ENCODE results near the gene GALK2. TPM values are rescaled to one million over a fixed set of nuclear protein-coding genes. Genes with fewer than 3 reads are reported as not detected.

GALK2 gene
- total and polyA plus RNA-seq, 2 experiments from 2014 or later: 25.3 to 31.4 TPM

DNA sequence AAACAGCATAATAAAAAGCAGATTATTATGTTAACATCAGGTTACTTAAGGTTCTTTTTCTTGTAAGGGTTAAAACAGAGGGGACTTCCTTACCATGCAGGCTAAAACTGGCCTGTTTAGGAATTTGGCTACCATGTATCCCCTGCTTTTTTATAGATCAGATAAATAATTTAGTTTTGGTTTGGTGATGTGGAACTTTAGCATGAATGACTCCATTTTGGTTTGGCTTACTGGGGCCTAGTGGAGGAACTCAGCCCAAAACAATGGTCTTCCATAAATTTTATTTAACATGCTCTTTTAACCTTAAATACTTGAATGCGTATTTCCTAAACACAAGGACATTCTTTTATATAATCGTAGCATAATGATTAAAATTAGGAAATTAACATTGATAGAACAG is 18.9 kb downstream of the GALK2 start:
- Histone ChIP-seq H3K79me2 (peaks cover 47% of the 10 kb centered on the region), H3K27me3 (no peaks in the 10 kb centered on the region)
- no peak for TF ChIP-seq EZH2 (IDR thresholded peaks at IDR 0.05; ENCODE audit: borderline replicate concordance)
- TF ChIP-seq, protein P1, sequence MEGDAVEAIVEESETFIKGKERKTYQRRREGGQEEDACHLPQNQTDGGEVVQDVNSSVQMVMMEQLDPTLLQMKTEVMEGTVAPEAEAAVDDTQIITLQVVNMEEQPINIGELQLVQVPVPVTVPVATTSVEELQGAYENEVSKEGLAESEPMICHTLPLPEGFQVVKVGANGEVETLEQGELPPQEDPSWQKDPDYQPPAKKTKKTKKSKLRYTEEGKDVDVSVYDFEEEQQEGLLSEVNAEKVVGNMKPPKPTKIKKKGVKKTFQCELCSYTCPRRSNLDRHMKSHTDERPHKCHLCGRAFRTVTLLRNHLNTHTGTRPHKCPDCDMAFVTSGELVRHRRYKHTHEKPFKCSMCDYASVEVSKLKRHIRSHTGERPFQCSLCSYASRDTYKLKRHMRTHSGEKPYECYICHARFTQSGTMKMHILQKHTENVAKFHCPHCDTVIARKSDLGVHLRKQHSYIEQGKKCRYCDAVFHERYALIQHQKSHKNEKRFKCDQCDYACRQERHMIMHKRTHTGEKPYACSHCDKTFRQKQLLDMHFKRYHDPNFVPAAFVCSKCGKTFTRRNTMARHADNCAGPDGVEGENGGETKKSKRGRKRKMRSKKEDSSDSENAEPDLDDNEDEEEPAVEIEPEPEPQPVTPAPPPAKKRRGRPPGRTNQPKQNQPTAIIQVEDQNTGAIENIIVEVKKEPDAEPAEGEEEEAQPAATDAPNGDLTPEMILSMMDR (IDR thresholded peaks at IDR 0.05; ENCODE audit: poor library complexity): no peak
- no peak for TF ChIP-seq EZH2phosphoT487 (IDR thresholded peaks at IDR 0.05; ENCODE audit: low read depth, severe bottlenecking, unreplicated experiment)

DNA sequence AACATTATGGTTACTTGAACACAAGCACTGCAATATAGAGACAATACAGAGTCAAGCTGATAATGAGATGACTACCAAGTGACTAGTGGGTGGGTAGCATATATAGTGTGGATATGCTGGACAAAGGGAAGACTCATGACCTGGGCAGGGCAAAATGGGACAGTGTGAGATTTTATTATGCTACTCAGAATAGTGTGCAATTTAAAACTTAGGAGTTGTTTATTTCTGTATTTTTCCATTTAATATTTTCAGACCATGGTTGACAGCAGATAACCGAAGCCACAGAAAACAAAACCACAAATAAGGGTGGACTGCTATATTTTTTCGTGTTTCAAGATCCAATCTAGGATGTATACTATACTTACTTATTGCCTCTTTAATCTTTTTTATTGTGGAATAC is 19.6 kb downstream of the GALK2 start:
- Histone ChIP-seq H3K79me2 (peaks cover 51% of the 10 kb centered on the region), H2AFZ (no peak overlapping the region), H3K36me3 (replicated peaks; ENCODE audit: insufficient read depth, low read depth) (no peaks in the 10 kb centered on the region), H4K20me1 (ENCODE audit: insufficient read depth, poor library complexity, severe bottlenecking) (no peaks in the 10 kb centered on the region), H3K9me2 (replicated peaks; ENCODE audit: insufficient read depth) (no peaks in the 10 kb centered on the region), H3K27me3 (no peaks in the 10 kb centered on the region), H3K4me1 (ENCODE audit: insufficient read depth) (no peaks in the 10 kb centered on the region), H3K9me3 (ENCODE audit: low read depth) (no peaks in the 10 kb centered on the region), H3K4me3 (no peak overlapping the region), H3K27ac (no peak overlapping the region), H3K4me2 (no peak overlapping the region)
- DNase-seq (ENCODE audit: low spot score): no peak
- TF ChIP-seq, protein P1 (IDR thresholded peaks at IDR 0.05; ENCODE audit: poor library complexity): no peak
- no peak for TF ChIP-seq EZH2phosphoT487 (IDR thresholded peaks at IDR 0.05; ENCODE audit: low read depth, severe bottlenecking, unreplicated experiment)
- TF ChIP-seq EZH2 (IDR thresholded peaks at IDR 0.05; ENCODE audit: borderline replicate concordance): no peak
- 94% methylated on average over 2 of the region's 2 CpGs for WGBS (ENCODE audit: low lambda C conversion rate, missing lambda C conversion rate)

More for the DNA sequence above, 18.9 kb downstream of the GALK2 start:
- H3K27ac ChIP-seq: no peak overlapping the region
- H3K4me2 ChIP-seq: no peak overlapping the region
- 100% methylated on average over 2 of the region's 2 CpGs for whole genome bisulfite sequencing (ENCODE audit: low lambda C conversion rate, missing lambda C conversion rate)
- no peak overlapping the region for H2AFZ ChIP-seq
- H3K9me2 ChIP-seq (replicated peaks; ENCODE audit: insufficient read depth): no peaks in the 10 kb centered on the region
- H3K4me1 ChIP-seq (ENCODE audit: insufficient read depth): no peaks in the 10 kb centered on the region
- no peaks in the 10 kb centered on the region for H3K9me3 ChIP-seq (ENCODE audit: low read depth)
- no peak overlapping the region for H3K4me3 ChIP-seq
- no peaks in the 10 kb centered on the region for H4K20me1 ChIP-seq (ENCODE audit: insufficient read depth, poor library complexity, severe bottlenecking)
- no peak for DNase-seq (ENCODE audit: low spot score)
- no peaks in the 10 kb centered on the region for H3K36me3 ChIP-seq (replicated peaks; ENCODE audit: insufficient read depth, low read depth)

DNA sequence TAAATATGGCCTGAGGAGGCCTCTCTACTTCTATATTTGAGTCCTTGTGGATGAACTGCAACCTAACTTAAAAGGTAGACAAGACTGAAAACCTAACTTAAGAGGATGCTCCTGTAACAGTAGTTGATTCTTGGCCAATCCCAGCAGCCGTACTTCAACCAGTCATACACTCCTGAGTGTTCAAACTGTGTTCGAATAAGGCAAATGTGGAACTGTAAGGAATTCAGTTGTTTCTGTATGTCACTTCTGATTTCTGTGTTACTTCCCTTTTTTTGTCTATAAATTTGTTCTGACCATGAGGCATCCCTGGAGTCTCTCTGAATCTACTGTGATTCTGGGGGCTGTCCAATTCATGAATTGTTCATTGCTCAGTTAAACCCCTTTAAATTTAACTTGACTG is 20.5 kb downstream of the GALK2 start:
- Histone ChIP-seq H3K79me2 (peaks cover 51% of the 10 kb centered on the region), H3K9me2 (replicated peaks; ENCODE audit: insufficient read depth) (no peaks in the 10 kb centered on the region), H3K4me1 (ENCODE audit: insufficient read depth) (peaks cover 1% of the 10 kb centered on the region), H2AFZ (no peak overlapping the region), H3K27me3 (no peaks in the 10 kb centered on the region), H3K27ac (no peak overlapping the region), H3K36me3 (replicated peaks; ENCODE audit: insufficient read depth, low read depth) (no peaks in the 10 kb centered on the region), H3K9me3 (ENCODE audit: low read depth) (no peaks in the 10 kb centered on the region), H3K4me2 (no peak overlapping the region), H3K4me3 (no peak overlapping the region), H4K20me1 (ENCODE audit: insufficient read depth, poor library complexity, severe bottlenecking) (no peaks in the 10 kb centered on the region)
- TF ChIP-seq, protein P1 (IDR thresholded peaks at IDR 0.05; ENCODE audit: poor library complexity): no peak
- TF ChIP-seq EZH2 (IDR thresholded peaks at IDR 0.05; ENCODE audit: borderline replicate concordance) (no peak), EZH2phosphoT487 (IDR thresholded peaks at IDR 0.05; ENCODE audit: low read depth, severe bottlenecking, unreplicated experiment) (no peak)
- WGBS (ENCODE audit: low lambda C conversion rate, missing lambda C conversion rate): 95% methylated on average over 2 of the region's 2 CpGs
- no peak for DNase-seq (ENCODE audit: low spot score)

DNA sequence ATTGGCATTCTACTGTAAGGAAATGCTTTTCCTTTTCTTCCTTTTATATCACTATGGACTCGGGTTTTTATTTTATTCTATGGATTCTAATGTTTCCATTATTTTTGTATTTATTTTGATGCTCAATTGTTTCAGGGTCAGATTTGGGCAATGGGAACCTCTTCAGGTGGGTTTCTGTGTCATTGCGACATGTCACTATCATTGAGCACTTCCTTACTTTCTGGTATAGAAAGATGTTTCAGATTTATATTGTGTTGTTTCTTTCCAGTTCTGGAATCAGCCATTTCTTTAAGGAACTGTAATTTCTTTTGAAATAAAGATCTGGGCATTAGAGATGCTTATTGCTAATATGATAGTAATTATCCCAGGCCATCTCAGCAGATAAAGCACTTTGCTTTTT is 21.8 kb downstream of the GALK2 start:
- no peak for DNase-seq (ENCODE audit: low spot score)
- TF ChIP-seq, protein P1 (IDR thresholded peaks at IDR 0.05; ENCODE audit: poor library complexity): no peak
- TF ChIP-seq EZH2 (IDR thresholded peaks at IDR 0.05; ENCODE audit: borderline replicate concordance) (no peak), EZH2phosphoT487 (IDR thresholded peaks at IDR 0.05; ENCODE audit: low read depth, severe bottlenecking, unreplicated experiment) (no peak)
- peaks cover 8% of the 10 kb centered on the region for H3K4me1 ChIP-seq (ENCODE audit: insufficient read depth)
- no peak overlapping the region for H3K4me3 ChIP-seq
- no peak overlapping the region for H3K4me2 ChIP-seq
- H4K20me1 ChIP-seq (ENCODE audit: insufficient read depth, poor library complexity, severe bottlenecking): no peaks in the 10 kb centered on the region
- no peak overlapping the region for H2AFZ ChIP-seq
- peaks cover 55% of the 10 kb centered on the region for H3K79me2 ChIP-seq
- H3K9me3 ChIP-seq (ENCODE audit: low read depth): no peaks in the 10 kb centered on the region
- H3K27ac ChIP-seq: no peak overlapping the region
- 96% methylated on average over 2 of the region's 2 CpGs for WGBS (ENCODE audit: low lambda C conversion rate, missing lambda C conversion rate)
- no peaks in the 10 kb centered on the region for H3K27me3 ChIP-seq
- H3K9me2 ChIP-seq (replicated peaks; ENCODE audit: insufficient read depth): no peaks in the 10 kb centered on the region
- no peaks in the 10 kb centered on the region for H3K36me3 ChIP-seq (replicated peaks; ENCODE audit: insufficient read depth, low read depth)

Data from hepatocyte (in vitro differentiated cells).